SK-N-DZ (cell line): Measurements from ENCODE around the gene DCN. TPM values are rescaled to one million over a fixed set of nuclear protein-coding genes. Genes with fewer than 3 reads are reported as not detected.
"Not testable (repeated sequence)": the region's sequence is repeated elsewhere in the genome, so short reads cannot be mapped to it uniquely, and the experiment has no call there.

Experiments used
- DNase-seq: peaks from one replicate; pipeline ENCODE4 v3.0.0-alpha.2; 2015; ENCODE audit warnings: low spot score
- polyA plus RNA-seq, 2 experiments: library from polyadenylated mRNA; depleted of rRNA; stranded (reverse); fragments of >200 nt; gene quantifications; 2 replicates each; pipeline ENCODE4 v1.2.3, GENCODE V29; 2014

The DCN gene, protein sequence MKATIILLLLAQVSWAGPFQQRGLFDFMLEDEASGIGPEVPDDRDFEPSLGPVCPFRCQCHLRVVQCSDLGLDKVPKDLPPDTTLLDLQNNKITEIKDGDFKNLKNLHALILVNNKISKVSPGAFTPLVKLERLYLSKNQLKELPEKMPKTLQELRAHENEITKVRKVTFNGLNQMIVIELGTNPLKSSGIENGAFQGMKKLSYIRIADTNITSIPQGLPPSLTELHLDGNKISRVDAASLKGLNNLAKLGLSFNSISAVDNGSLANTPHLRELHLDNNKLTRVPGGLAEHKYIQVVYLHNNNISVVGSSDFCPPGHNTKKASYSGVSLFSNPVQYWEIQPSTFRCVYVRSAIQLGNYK
- 1.4 and 2.9 TPM in 2 replicates for polyA plus RNA-seq (2014; cell fraction: cytosol; rRNA removed)
- polyA plus RNA-seq (2014; cell fraction: nucleus; rRNA removed), result 0.38 TPM in 1 of 2 replicates, not detected in the other

DNA sequence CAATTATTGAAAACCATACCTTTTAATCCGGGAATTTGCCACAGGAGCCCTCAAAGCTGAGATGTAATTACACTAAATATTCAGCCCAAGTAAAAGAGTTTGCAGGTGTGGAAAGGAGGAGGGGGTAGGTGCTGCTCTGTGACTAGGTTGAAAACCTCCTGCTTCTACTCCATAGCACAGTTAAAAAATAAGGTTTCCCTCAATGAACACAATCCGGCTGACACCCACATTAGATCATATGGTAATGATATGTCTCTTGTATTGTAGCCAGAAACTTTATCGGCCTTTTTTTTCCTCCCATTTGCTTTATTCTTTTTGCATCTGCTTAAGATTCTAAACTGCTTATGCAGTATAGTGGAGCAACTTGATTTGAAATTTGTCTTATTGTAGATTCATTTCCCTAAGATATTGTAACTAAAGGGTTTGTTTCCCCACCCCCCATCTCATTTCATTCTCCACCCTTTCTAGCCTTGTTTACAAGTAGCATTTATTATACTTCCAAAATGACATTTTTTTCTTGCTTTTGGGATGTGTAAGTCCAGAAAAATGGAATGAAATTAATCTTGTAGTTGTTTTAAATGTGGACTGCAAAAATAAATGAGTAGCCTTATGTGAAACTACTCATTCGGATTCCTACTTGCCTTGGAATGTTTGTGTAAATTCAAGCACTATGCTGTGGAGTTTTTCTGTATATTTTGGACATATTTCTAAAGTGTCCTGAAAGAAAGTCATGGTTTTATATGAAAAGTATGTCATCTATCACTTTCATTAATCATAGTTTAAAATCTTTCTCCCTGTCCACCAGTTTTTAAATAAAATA is at the start of gene DCN:
TSS of gene DCN (minus strand) at position 182 of the 820 bp plus-strand sequence. CDS start 4,265 bp downstream, outside the sequence.
- DNase-seq, result no peak

DNA sequence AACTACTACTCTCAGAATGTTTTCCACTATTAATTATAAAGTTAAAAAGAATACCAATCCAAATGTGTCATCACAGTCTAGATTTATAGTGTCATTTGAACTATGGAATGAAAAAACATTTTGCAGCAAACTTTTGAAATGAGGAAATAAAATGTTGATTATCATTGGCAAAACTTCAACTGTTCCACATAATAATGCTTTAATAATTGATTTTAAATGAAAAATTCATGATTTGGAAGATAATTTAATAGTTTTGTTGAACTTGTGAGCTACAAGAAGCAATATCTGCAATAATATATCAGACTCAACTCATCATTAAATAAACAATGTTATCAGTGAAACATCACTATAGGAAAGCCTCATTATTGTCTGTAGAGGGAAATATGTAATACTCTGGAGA is 48.2 kb upstream of the DCN start:
- DNase-seq, result no peak

DNA sequence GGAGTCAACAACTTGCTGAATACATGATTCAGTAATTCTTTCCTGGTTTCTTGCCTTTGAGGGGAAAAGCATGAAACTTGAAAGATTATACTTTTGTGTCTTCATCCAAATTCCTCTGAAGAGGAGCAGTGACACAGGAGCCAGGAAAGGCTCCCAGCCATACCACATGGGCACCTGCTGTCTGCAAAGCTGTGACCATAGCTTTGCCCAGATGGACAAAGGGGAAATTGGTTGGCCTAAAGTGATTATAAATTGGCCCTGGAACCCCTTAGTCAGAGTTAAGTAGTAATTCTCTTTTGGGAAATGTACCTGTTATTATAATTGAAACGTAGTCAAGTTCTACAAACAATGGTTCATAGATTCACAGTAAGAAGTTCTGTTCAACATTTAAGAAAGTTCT is 44.3 kb upstream of the DCN start:
- no peak for DNase-seq

DNA sequence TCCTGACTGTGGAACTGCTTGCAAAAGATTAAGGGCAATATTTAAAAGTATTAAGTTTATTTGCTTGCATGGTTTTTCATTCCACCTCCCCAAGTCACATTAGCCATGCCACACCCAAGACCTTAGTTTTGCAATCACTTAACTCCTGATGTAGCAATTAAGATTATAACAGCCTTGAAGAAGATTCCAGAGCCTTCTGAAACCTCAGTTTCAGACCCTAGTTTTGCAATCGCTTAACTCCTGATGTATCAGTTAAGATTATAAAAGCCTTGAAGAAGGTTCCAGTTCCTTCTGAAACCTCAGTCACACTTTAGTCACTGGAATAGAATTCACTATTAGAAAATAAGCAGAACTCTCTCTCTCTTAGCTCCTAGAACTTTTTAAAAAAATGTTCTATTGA is 42.7 kb upstream of the DCN start:
- DNase-seq, result no peak

DNA sequence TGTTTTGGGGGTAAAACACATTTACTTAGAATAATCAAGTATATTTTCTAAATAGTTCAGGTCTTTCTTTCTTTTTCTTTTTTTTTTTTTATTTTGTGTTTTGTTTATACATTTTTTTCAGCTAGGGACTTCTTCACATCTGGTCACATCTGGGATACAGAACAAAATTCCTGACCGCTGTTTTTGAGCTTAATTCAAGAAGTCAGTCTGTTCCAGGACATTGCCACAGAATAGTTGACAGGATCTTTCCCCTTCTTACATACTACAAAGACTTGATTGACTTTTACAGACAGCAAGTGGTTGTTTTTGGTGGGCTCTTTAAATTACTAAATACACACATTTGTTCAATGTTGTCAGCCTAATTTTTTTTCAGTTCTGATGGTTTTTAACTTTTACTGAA is 41.8 kb upstream of the DCN start:
- no peak for DNase-seq

DNA sequence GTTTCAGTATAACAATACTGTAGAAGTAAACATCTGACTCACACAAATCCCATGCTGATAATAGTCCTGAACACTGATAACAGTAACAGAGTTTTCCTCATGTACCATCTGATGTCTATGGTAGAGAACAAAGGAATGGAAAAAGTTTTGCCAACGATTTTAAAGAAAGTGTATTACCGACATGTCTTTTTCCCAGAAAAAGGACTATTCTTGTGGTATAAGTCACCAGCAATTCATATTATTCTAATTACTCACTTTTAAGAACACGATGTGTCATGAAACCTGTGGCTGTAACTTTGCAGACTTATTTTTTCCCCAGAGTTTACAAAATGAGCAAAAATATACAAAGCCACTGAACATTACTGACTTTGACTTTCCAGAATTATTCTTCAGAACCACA is 40.1 kb upstream of the DCN start:
- DNase-seq, result no peak

DNA sequence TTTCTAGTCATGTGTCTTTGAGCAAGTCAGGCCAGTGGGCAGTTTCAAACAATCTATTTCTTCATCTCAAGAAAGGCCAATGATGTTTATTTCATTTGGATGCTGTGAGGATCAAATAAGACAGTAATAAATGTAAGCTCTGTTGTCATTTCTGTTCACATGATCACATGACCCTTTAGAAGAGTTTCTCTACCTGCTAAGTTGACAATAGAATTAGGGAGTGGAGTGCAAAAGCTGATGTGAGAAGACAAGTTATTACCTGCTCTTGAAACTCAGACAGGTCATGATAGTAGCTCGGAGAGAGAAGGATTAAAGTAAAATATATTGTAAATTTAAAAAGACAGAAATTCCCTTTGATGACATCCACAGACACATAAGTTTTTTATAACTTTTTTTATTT is 37.3 kb upstream of the DCN start:
- no peak for DNase-seq

DNA sequence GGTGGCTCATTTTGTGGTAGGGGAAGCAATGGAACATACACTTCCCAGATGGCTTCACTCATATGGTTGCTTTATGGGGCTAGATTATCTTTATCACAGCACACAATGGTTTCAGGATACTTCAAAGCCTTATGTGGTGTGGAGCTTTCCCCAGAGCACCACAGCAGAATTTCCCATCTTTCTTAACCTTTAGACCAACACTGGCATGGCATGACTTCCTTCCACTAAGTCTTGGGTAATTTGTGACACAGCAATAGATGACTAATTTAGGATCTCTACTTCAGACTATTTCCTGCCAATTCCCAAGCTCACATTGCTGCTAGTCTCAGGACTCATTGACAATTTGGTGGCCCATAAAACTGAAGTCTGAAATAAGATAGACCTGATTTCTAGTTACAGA is 36.9 kb upstream of the DCN start:
- DNase-seq, result no peak

DNA sequence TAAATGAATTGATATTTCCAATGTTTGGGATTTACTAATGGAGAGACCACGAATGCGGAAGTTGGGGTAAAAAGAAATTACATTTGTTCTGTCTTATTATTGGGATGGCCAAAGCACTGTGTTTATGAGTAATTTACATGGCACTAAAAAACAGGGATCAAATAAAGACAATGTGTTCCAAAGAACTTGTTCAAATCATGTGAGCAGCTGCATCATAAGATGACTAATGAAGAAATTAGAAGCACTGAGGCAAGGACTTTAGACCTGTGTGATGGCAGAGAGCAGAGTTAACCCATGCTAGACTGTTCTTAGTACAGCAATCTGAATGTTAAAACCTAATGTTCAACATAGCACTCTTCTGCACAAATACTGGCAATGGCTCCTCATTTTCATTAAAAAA is 34.3 kb upstream of the DCN start:
- no peak for DNase-seq

DNA sequence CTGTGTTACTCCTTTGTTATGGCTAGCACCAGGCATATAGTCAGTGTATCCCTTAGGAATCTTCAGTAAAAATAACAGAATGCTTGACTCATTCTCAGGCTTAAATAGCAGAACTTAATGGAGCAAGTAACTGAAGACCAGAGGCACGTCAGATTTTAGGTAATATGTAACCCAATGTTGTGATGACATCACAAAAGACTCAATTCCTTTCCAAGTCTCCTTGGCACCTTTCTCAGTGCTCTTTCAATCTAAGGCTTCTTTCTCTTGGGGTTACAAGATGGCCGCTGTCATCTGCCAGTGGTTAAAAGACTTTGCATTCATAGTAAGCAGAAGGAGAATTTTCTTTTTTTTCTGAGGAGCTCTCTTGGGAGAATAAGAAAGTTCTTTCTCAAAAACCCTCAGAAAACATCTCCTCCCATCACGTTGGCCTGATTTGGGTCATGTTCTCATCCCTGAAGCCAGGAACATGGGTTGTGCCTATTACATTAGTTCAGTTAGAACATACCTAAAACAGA is 33.4 kb upstream of the DCN start:
- DNase-seq, result no peak

DNA sequence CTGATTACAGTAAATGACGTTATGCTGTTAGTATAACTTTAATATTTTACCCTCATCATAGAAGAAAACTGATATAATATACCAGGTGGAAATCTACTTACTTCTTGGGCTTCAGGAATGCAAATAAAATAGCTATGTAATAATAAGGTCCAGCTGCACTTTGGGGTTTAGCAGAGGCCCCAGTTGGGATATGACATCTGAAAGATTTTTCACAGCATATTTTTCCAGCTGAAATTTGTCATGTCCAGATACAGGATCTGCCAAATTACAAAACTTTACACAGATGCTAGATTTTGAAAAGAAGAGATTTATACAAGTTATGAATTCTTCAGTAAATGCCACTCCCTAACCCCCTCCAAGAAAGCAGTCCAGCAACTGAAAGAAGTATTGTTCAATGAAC is 29.2 kb upstream of the DCN start:
- DNase-seq, result no peak

DNA sequence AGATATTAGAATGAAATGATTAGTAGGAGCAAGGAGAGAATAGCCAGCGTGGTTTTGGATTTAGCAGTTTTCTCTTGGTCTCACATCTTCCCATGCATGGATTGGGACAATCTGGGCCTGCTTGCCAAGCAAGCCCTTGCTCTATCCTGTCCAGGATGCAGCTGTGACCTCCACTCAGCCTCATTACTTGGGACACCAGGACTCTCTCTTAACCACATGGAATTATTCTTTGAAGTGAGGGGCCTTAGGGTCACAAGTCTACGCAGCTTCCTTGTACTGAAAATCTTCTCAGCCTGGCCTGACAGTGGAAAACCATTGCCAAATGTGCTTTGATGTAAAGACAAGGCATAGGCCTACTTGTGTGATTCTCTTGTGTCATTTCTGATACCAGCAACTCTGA is 28.0 kb upstream of the DCN start:
- DNase-seq, result no peak

DNA sequence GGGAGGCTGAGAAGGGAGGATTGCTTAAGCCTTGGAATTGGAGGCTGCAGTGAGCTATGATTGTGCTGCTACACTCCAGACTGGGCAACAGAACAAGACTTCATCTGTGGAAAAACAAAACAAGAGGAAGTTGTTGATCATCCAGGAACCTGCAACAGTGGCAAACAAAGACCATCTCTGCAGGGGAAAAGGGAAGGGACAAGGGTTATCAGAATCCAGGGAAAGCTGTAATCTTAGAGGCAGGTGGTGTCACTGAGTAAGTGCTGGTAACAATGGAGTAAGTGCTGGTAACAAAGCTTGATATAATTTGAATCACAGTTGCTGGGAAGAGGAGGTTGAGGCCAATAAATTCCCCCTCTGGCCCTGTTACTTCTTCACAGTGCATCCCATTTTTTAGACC is 27.5 kb upstream of the DCN start:
- DNase-seq, result no peak

DNA sequence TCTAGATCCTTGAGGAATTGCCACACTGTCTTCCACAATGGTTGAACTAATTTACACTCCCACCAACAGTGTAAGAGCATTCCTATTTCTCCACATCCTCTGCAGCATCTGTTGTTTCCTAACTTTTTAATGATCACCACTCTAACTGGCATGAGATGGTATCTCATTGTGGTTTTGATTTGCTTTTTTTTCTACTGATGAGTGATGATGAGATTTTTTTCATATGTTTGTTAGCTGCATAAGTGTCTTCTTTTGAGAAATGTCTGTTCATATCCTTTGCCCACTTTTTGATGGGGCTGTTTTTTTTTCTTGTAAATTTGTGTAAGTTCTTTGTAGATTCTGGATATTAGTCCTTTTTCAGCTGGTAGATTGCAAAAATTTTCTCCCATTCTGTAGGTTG is 24.7 kb upstream of the DCN start:
- not testable (repeated sequence) for DNase-seq

DNA sequence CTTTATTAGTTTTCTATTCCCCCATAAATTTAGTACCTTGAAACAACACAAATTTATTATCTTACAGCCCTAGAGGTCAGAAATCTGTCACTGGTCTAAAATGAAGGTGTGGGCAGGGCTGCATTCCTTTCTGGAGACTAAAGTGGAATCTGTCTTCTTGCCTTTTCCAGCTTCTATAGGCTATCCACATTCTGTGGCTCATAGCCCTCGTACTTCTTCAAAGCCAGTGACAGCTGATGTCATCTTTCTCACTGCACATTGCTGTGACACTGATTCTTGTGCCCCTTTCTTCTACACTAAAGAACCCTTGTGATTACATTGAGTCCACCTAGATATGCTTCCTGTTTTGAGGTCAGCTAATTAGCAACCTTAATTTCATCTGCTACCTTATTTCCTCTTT is 23.2 kb upstream of the DCN start:
- DNase-seq, result no peak

DNA sequence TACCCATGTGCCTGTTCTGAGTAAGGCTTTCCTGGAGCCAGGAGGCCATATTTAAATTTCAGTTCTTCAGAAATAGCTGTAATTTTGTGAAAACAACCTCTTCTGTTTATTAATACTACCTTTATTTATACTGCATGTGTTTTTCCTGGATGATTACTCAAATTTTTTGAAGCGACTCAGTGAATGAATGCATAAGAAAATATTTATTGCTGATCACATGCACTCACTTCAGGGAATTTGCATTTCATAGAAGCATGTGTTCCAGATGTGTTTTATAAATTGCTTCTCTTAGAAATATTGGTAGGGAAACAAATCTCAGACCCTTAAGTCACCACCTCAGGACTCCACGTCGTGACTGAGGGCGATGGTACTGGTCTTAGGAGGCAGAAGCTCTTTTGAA is 21.8 kb upstream of the DCN start:
- no peak for DNase-seq

DNA sequence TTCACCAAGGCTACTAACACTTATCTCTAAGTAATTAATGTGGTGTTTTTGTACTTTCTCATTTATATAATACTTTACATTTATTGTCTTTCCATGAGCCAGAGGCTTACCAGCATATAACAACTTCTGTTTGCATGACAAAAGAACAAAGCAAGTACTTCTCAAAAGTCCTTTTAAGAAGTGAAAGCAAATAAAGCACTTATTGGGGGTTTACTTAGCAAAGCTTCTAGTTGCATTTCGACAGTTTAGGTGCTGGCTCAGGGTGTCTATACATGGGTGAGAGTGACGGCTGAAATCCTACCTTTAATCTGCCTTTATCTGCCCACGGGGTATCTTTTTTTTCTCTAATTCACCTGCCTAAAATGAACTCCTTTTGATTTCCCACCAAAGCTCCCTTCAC is 21.0 kb upstream of the DCN start:
- DNase-seq, result no peak

DNA sequence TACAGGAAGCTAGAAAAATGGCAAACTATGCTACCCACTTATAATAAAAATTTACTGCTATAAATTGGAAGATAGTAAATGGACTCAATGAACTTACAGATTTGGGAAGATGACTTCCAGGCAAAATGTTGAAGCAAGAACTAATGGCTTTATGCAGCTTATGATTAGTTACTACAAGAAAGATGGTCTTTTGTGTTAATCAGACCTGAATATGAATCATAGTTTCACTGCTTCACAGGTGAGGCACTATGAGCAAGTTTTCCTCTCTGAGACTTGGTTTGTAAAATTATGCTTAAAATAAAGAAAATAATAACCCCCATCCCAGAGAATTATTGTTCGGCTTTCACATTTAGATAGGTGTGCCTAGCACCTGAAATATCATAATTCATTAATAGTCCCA is 19.8 kb upstream of the DCN start:
- DNase-seq, result no peak

DNA sequence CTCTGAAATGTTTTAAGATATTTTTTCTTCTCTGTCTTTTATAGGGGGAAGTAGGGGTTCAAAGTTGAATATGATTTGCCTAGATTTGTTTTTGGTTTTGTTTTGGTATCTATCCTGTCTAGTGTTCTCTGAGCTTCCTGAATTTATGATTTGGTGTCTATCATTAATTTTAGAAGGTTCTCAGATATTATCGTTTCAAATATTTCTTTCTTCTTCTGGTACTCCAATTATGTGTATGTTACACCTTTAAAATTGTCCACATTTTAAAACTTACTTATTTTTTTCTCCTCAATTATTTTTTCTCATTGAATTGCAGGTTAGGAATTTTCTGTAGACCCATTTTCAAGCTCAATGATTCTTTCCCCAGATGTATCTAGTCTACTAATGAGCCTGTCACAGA is 13.8 kb upstream of the DCN start:
- DNase-seq, result no peak

DNA sequence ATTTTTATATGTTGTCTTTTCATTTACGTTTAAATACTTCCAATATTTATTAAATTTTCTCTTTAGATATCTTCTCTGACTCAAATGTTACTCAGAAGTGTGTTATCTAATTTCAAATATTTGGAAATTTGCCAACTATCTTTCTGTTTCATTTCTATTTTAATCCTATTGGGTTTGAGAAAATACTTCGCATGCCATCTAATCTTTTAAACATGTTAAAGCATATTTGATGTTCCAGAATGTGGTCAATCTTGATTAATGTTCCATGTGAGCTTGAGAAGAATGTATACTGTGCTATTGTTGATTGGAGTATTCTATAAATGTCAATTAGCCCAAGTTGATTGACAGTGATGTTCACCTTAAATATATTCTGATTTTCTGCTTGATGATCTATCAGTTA is 11.9 kb upstream of the DCN start:
- DNase-seq, result no peak

DNA sequence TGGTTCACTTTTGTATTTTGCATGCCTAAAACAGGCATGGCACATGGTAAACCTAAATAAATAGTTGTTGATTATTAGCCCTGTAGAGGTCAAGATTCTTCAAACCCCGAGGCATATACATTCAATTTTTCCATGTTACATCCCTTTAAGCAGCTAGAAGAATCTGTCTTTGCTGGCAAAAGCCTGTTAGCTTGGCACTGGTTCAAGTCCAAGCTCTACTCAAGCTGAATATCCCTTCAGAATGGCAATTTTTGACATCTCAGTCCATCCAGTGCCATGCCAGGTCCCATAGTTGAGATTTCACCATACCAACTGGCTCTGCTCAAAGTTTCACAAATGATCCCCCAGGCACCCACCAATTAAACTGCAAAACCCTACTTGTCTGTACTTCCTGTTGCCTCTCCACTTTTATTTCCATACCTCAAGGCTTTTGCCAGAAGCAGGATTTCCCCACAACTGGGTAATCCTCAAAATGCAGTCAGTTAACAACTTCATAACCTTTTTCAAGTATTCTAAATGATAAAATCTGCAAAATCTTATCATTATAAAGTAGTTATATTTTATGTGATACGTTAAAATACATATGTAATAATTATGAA is 9.0 kb upstream of the DCN start:
- DNase-seq, result no peak

DNA sequence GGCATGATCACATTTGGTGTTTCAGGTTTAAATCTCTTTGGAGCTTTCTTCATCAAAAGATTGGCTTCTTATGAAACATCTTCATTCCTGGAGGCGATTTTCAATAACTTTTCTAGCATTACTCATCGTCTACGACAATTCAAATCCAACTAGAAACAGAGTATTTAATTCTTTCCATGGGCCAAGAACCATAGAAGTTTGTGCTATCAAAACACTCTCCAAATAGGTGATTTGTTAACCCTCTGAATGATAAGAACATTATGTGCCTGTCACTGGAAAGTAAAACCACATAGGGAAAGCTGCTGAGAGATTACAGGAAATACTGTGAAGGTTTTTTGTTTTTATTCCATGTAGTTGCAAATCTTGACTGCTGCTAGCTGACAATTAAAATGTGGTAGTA is 6.9 kb upstream of the DCN start:
- no peak for DNase-seq
